KOPT-K1 (cell line): ENCODE measurements around the gene SMIM14.
"Not testable (repeated sequence)": the region's sequence is repeated elsewhere in the genome, so short reads cannot be mapped to it uniquely, and the experiment has no call there.

Experiments used
- H3K27ac ChIP-seq: fragments of 200-600 bp; sonication (generic); 2 replicates; pipeline ENCODE4 v1.5.1; 2016; ENCODE audit warnings: antibody characterized with exemption, mild to moderate bottlenecking, low read depth, low read length; ENCODE audit not compliant: poor library complexity, severe bottlenecking
- H3K36me3 ChIP-seq: fragments of 200-600 bp; sonication (generic); 2 replicates; pipeline ENCODE4 v1.5.1; 2017; ENCODE audit warnings: antibody characterized with exemption, mild to moderate bottlenecking, low read length, moderate library complexity; ENCODE audit not compliant: insufficient read depth
- H3K9me3 ChIP-seq: fragments of 200-600 bp; sonication (generic); 2 replicates; pipeline ENCODE4 v1.5.1; 2017; ENCODE audit warnings: antibody characterized with exemption, low read length, mild to moderate bottlenecking; ENCODE audit not compliant: insufficient read depth, poor library complexity, severe bottlenecking

The SMIM14 gene

GRCh38 chr4:39587881-39588280 is 50.8 kb downstream of the SMIM14 start:
- Histone ChIP-seq H3K27ac (no peak overlapping the region), H3K9me3 (no peaks in the 10 kb centered on the region), H3K36me3 (no peaks in the 10 kb centered on the region)

DNA sequence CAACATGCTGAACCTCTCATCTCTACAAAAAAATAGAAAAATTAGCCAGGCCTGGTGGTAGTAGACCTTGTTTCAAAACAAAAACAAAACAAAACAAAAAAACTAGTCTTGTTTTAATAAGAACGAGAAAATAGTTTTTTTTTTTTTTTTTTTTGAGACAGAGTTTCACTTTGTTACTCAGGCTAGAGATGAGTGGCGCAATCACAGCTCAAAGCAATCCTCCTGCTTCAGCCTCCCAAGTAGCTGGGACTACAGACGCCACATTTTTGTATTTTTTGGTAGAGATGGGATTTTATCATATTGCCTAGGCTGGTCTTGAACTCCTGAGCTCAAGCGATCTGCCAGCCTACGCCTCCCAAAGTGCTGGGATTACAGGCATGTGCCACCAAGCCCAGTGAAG is 63.7 kb downstream of the SMIM14 start:
- Histone ChIP-seq H3K27ac (no peak overlapping the region), H3K9me3 (no peaks in the 10 kb centered on the region), H3K36me3 (no peaks in the 10 kb centered on the region)

DNA sequence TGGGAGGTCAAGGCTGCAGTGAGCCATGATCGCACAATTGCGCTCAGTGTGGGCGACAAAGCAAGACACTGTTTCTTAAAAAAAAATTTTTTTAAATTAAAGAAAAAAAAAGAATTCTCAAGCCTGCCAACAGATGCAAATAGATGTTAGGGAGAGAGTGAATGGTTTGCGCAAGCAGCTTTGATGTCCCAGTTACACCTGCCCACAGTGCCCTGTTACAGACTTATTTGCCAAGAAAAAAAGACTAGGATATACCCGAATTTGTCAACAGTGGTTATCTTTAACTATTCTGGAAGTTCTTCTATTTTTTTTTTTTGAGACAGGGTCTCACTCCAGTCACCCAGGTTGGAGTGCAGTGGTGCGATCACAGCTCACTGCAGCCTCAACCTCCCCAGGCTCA is 67.2 kb downstream of the SMIM14 start:
- Histone ChIP-seq H3K9me3 (no peaks in the 10 kb centered on the region), H3K27ac (no peak overlapping the region), H3K36me3 (no peaks in the 10 kb centered on the region)

DNA sequence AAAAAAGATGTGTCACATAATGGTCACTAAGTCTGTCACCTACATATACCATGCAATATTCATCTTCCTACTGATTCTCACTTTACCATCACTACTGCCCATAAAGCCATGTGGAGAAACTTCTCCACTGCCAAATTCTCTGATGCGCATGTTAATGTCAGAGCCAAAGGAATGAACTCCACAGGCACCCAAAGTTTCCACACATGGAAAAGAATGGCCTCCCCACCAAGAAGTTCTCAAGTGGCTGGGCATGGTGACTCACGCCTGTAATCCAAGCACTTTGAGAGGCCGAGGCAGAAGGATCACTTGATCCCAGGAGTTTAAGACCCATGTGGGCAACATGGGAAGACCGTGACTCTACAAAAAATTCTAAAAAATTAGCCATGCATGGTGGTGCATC is 67.6 kb downstream of the SMIM14 start:
- Histone ChIP-seq H3K27ac (no peak overlapping the region), H3K9me3 (peaks cover 4% of the 10 kb centered on the region), H3K36me3 (no peaks in the 10 kb centered on the region)

DNA sequence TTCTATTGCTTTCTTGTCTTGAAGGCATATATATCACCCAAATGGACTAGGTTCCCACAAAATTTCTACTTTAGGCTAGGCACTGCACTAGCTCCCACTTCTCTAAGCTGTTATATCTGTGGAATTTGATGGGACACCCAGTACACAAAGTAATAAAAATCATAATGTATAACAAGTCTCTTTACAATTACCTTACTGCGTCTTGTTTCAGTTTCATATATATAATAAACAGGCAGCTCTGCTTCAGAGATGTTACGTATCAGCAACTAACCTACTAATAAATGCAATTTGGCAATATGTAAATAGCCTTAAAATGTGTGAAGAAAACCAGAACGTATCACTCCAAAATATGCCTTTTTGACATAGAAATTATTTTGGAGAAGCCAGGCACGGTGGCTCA is 69.5 kb downstream of the SMIM14 start:
- H3K9me3 ChIP-seq = peaks cover 15% of the 10 kb centered on the region
- H3K36me3 ChIP-seq = no peaks in the 10 kb centered on the region
- no peak overlapping the region for H3K27ac ChIP-seq

- H3K36me3 ChIP-seq = no peaks in the 10 kb centered on the region
- H3K9me3 ChIP-seq = peaks cover 15% of the 10 kb centered on the region
- no peak overlapping the region for H3K27ac ChIP-seq
These were observed 69.9 kb downstream of the SMIM14 start for GRCh38 chr4:39568805-39569204.

- peaks cover 15% of the 10 kb centered on the region for H3K9me3 ChIP-seq
- H3K36me3 ChIP-seq = no peaks in the 10 kb centered on the region
- no peak overlapping the region for H3K27ac ChIP-seq
These were observed 72.6 kb downstream of the SMIM14 start for GRCh38 chr4:39565878-39566600.

DNA sequence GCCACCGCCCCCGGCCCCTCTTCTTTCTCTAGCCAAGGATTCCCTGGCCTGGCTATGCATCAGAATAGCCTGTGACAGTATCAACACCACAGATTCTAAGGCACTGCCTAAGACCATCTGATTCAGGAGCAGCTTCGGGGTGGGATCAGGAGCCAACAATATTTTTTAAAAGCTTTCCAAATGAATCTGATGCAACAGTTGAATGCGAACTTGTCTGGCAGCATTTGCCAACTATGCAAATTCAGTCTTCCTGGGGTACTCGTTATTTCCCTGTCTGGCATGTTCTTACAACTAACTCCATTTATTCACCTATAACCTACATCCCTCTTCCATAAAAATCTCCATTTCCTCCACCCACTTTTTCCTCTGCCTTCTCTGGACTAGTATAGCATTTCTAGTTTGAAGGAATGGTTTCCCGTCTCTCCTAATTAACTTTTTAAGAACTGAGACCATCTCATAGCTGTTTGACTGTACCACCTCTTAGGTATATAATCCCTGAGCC is 75.3 kb downstream of the SMIM14 start:
- Histone ChIP-seq H3K36me3 (no peaks in the 10 kb centered on the region), H3K9me3 (peaks cover 15% of the 10 kb centered on the region), H3K27ac (no peak overlapping the region)

DNA sequence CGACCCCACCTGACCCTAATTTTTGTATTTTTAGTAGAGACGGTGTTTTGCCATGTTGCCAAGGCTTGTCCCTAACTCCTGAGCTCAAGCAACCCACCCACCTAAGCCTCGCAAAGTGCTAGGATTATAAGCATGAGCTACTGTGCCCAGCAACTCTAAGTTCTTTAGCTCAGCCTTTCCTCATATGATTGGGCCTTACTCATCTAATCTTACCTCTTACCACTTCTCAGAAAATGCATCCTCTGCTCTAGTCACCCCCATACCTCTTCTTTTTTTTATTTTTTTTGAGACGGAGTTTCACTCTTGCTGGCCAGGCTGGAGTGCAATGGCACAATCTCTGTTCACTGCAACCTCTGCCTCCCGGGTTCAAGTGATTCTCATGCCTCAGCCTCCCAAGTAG is 75.9 kb downstream of the SMIM14 start:
- H3K36me3 ChIP-seq = no peaks in the 10 kb centered on the region
- H3K27ac ChIP-seq = no peak overlapping the region
- H3K9me3 ChIP-seq = peaks cover 15% of the 10 kb centered on the region

DNA sequence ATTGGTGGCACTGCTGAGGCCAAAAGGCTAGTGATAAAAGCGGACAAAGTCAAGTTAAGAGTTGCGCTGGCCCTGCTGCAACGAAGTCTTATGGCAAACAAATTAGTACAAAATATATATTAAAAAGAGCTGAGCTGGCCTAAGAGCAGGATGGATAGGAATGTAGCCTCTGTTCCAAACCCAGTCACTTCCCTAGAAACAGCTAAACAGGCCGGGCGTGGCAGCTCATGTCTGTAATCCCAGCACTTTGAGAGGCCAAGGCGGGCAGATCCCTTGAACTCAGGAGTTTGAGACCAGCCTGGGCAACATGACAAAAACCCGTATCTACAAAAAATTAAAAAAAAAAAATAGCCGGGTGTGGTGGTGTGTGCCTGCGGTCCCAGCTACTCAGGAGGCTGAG is 79.0 kb downstream of the SMIM14 start:
- Histone ChIP-seq H3K27ac (no peak overlapping the region), H3K9me3 (no peaks in the 10 kb centered on the region), H3K36me3 (no peaks in the 10 kb centered on the region)

DNA sequence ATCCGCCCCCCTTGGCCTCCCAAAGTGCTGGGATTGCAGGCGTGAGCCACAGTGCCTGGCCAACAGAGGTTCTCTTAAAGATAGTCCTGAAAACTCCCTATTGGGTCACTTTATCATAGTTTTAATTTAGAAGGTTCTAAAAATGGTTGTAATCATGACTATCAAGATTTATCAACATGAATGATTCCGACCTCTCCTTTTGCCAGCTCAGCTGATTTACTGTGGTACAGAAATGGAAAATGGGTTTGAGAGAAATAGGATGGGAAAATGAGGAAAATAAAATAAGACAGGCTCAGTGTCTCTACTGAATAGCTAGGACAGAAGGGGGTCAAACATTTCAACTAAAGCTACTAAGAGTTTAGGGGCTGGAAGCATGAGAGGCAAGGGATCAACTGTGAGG is 83.2 kb downstream of the SMIM14 start:
- no peaks in the 10 kb centered on the region for H3K9me3 ChIP-seq
- H3K36me3 ChIP-seq = no peaks in the 10 kb centered on the region
- no peak overlapping the region for H3K27ac ChIP-seq

DNA sequence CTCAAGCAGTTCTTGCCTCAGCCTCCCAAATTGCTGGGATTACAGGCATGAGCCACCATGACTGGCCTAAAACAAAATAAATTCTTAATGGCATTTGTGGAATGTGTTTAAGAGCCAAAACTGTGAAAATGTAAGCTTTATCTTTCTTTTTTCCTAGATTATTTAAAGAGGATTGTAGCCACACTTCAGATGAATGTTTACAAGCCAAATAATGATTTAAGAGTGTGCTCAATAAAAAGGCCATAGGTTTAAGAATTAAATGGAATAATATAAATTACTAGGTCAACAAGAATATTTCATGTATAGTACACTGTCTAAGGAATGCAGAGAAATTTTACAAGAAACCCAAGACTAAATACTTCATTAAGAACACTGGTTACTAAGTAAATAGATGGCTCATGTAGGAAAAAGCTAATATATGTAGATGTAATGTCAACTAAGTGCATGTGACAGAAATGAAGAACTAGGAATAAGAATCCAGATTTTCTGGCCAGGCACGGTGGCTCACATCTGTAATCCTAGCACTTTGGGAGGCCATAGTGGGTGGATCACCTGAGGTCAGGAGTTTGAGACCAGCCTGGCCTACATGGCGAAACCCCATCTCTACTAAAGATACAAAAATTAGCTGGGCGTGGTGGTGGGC is 90.1 kb downstream of the SMIM14 start:
- Histone ChIP-seq H3K9me3 (peaks cover 4% of the 10 kb centered on the region), H3K36me3 (no peaks in the 10 kb centered on the region), H3K27ac (no peak overlapping the region)

GRCh38 chr4:39544580-39545315 is 93.9 kb downstream of the SMIM14 start:
- peaks cover 5% of the 10 kb centered on the region for H3K9me3 ChIP-seq
- H3K27ac ChIP-seq = no peak overlapping the region
- H3K36me3 ChIP-seq = no peaks in the 10 kb centered on the region

DNA sequence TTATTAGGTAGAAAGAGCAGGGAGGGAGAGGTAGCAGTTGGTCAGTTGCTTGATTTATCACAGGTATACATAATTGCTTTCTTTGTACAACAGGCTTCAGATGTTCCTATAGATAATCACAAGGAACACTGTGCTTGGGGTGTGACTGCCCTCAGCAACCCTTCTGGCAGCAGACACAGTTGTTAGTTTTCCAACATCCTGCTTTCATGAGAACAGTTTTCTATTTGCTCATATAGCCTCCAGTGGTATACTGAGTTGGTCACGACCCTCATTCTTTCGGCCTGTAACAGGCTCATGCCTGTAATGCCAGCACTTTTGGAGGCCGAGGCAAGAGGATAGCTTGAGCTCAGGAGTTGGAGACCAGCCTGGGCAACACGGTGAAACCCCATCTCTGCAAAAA is 94.6 kb downstream of the SMIM14 start:
- not testable (repeated sequence) for H3K27ac ChIP-seq, H3K9me3 ChIP-seq

DNA sequence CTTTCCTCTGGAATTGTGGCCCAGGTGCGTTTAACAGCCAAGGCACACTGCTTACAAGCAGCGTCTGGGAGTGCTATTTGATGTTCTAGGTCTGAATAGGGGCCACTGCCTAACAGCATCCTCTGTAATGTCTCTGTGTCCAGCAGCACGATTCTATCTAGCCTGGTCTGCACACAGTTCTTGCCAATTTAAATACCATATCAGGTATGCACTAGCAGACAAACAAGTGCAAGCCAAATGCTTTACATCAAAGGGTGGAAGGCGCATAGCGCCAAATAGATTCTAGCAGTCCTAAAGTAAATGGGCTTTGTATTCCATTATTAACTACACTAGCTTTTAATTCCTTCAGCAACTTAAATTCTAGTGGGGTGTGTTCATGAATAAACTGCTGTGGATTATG is 95.6 kb downstream of the SMIM14 start:
- no peak overlapping the region for H3K27ac ChIP-seq
- H3K9me3 ChIP-seq = peaks cover 5% of the 10 kb centered on the region
- H3K36me3 ChIP-seq = no peaks in the 10 kb centered on the region

More for the DNA sequence above, 94.6 kb downstream of the SMIM14 start:
- not testable (repeated sequence) for H3K36me3 ChIP-seq
